HuH-7.5 (cell line): Measurements from ENCODE around the gene TGFBR1.

Experiments used
- DNase-seq: peaks from one replicate; pipeline ENCODE4 v3.0.0; 2011; ENCODE audit warnings: low spot score

Gene TGFBR1

DNA sequence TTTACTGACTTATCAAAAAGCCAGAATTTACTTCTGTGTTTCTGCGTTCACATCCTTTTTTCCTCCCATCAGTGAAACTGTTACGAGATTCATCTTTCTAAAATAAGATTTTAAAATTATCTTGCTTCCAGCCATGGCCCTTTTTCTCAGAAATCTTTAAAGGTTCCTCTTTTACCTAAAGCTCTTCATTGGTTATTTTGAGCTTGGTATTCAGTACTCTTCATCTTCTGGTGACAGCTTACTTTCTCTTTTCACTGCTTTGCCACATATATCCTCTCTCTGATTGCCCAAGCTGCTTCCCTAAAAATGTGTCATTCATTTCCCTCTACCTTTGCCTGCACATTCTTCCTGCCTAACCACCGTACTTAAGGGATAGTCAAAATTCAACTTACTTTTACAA lies 32.3 kb downstream of the TGFBR1 start:
- DNase-seq, result no peak

DNA sequence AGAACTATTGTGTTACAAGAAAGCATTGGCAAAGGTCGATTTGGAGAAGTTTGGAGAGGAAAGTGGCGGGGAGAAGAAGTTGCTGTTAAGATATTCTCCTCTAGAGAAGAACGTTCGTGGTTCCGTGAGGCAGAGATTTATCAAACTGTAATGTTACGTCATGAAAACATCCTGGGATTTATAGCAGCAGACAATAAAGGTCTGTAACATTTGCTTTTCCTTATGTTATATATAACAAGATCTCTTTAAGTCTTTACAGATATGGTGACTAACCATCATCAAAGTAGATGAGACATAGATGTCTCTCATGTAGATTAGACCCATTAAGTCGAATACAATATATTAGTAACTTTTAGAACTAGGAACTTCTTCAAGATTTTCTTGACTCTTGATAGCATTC lies 33.0 kb downstream of the TGFBR1 start:
- no peak for DNase-seq

DNA sequence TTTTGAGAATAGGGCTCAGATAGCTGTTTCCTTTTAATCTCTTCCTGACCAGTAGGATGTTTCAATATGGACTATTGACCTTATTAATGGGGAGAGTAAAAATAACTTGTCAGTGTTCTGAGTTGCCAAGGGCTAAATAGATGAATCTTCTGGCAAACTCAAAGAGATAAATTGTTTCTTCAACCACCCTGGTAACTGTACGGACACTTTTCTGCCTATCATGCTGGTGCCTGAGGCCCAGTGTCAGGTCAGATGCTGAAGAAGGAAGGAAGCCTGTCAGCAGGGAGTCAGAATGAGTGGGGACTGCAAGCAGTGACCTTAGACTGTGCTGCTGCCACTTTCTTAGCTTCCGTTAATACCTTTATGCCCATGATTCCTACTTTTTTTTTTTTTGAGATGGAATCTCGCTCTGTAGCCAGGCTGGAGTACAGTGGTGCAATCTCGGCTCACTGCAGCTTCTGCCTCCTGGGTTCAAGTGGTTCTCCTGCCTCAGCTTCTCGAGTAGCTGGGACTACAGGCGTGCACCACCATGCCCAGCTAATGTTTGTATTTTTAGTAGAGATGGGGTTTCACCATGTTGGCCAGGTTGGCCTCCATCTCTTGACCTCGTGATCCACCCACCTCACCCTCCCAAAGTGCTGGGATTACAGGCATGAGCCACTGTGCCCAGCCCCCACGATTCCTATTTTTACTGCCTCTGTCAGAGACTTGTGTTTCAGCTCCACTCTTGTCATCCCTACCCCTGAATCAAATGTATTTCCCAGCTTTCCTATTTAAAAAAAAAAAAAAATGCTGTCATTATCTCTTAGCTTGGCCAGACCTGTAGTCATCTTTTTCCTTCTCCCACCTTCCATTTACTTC lies 33.7 kb downstream of the TGFBR1 start:
- DNase-seq, result no peak

- DNase-seq, result no peak
Measured at GRCh38 chr9:99139868-99140267, 35.0 kb downstream of the TGFBR1 start.

DNA sequence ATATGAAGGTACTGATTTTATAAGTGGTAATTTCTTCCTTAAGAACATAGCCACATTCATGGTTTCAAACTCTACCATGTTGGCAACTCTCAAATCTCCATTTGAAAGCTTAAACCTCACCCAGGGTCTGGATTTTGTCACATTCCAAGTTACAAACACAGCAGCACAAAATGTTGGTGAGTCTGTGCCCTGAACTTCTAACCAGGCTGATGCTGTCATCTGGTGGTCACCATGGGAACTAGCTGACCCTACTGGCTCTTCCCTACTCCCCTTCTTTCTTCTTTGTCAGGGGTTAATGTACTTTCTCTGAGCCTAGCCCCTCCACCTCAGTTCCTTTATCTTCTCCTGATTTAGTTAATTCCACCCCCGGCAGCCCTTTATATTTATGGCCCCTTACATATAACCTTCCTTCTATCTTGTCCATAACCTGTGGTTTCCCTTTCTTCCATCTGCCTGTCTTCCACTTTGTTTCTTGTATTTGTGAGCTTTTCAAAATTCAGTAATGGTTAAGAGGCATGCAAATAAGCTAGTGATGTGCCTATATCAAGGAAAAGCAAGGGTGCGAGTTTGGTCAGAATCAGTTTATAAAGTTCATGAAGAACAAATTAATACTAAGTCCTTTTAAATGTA lies 35.9 kb downstream of the TGFBR1 start:
- DNase-seq, result no peak

GRCh38 chr9:99141849-99142248 lies 36.9 kb downstream of the TGFBR1 start:
- DNase-seq, result no peak

DNA sequence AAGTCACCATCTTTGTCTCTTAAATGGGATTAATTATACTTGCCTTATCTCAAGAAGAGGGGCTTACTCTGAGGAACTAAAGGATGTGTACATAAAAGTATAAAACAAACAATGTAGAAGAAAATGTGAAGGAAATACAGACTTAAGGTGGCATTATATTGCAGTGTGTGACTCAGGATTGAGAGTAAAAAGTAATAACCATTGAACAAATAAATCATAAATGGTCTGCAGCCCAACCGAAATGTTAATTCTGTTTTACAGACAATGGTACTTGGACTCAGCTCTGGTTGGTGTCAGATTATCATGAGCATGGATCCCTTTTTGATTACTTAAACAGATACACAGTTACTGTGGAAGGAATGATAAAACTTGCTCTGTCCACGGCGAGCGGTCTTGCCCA lies 37.4 kb downstream of the TGFBR1 start:
- DNase-seq, result no peak

GRCh38 chr9:99143655-99144054 lies 38.7 kb downstream of the TGFBR1 start:
- DNase-seq, result no peak

- no peak for DNase-seq
Measured at GRCh38 chr9:99144966-99145365, 40.1 kb downstream of the TGFBR1 start.

GRCh38 chr9:99146574-99146973 lies 41.7 kb downstream of the TGFBR1 start:
- DNase-seq, result no peak

DNA sequence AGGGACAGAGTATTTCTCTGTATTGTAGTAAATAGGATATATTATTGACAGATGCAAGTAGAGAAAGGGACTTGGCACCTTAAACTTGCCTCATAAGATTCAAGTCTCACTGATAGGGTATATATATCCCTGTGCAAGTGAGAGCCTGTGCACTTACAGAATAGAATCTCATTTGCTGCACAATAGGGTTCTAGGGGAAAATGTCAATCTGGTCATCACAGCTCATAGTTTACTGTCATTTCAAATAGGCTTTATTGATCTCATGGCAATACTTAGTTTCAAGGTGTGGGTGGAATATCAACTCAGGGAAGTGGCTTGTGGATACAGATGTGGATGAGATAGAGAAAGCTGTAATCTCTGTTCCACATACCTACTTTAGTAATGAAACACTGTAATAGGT lies 42.3 kb downstream of the TGFBR1 start:
- DNase-seq, result no peak

GRCh38 chr9:99150451-99151171 lies 45.7 kb downstream of the TGFBR1 start:
- no peak for DNase-seq

DNA sequence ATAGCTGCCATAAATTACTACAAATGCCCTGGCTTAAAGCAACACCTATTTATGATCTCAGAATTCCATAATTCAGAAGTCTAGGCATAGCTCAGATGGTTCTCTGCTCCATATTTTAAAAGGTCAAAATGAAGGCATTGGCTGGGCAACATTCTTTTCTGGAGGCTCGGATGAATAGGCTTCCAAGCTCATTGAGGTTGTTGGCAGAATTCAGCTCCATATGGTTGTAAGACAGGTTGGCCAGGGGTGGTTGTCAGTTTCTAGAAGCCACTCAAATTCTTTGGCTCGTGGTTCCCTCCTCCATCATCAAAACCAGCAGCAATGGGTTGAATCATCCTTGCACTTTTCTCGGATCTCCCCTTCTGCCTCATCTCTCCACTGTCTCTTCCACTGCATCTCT lies 49.4 kb downstream of the TGFBR1 start:
- no peak for DNase-seq

- no peak for DNase-seq
Measured at GRCh38 chr9:99155736-99156135, 50.8 kb downstream of the TGFBR1 start.

GRCh38 chr9:99158629-99159028 lies 53.7 kb downstream of the TGFBR1 start:
- DNase-seq, result no peak

DNA sequence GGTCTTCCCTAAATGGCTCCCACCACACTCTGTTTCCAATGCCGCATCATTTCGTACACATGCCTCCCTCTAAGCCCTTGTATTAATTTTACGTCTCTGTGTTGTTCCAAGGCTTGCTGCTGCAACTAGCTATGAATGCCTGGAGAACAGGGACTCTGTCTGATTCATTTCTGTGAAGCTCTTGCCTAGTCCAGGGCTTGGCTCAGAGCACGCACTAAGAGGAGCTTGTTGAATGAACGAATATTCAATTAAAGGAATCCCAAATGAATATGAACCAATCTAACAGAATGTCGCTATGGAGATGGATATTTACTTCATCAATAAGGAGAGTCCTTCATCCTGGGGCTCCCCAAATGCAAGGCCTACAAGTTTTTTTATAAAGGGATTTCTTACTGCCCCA lies 55.3 kb downstream of the TGFBR1 start:
- no peak for DNase-seq

- DNase-seq, result no peak
Measured at GRCh38 chr9:99162759-99163364, 57.9 kb downstream of the TGFBR1 start.

DNA sequence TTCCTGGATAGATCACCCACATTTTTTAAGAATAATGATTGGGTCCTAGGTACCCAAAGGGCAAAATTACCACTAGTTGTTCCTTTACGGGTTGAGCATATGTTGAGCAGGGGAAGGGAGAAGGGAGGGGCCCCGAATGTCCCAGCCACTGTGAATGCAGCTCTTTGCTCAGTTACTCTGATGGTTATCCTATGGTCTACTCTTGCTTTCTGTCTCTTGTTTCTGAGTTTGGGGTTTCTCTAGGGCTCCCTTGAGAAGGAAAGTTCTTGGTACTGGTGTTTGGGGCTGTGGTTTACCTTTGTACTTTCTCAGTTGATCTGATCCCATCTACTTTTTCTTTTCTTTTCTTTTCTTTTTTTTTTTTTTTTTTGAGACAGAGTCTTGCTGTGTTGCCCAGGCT lies 61.2 kb downstream of the TGFBR1 start:
- DNase-seq, result no peak

GRCh38 chr9:99167119-99167518 lies 62.2 kb downstream of the TGFBR1 start:
- no peak for DNase-seq

GRCh38 chr9:99167694-99168093 lies 62.8 kb downstream of the TGFBR1 start:
- DNase-seq, result no peak

DNA sequence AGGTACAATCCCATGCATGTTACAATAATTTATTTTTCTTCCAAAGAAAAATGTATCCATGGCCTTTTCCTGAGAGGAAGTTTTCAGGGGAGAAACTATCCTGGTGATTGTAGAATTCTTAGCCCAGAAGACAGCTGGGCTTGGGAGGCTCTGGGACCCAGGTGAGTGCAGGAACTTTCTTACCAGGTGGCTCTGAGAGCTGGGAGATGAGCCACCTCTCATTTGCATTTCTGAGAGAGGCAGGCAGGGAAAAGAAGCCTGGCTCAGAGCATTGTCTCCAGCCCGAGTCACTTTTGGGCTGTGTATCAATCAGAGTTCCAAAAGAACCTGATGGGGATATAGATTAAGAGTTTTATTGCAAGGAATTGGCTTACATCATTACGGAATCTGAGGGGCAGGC lies 64.2 kb downstream of the TGFBR1 start:
- no peak for DNase-seq

GRCh38 chr9:99169982-99170761 lies 65.3 kb downstream of the TGFBR1 start:
- DNase-seq, result no peak
